GM12865 (cell line): ENCODE data around the gene RITA1.

ENCODE experiments used
- DNase-seq: peaks from one replicate; pipeline ENCODE4 v3.0.0; 2010; ENCODE audit warnings: low read depth
- H3K4me3 ChIP-seq: 2 replicates; pipeline ENCODE4 v1.5.1; 2011; ENCODE audit warnings: mild to moderate bottlenecking, low read depth, low read length, control low read depth
- TF ChIP-seq, protein P1 (sequence below): IDR thresholded peaks from 2 replicates; pipeline ENCODE4 v1.5.1; 2011; ENCODE audit warnings: low read length, control low read depth, low read depth, inconsistent platforms; ENCODE audit not compliant: insufficient read depth; ENCODE audit errors: missing control alignments

Gene RITA1

DNA sequence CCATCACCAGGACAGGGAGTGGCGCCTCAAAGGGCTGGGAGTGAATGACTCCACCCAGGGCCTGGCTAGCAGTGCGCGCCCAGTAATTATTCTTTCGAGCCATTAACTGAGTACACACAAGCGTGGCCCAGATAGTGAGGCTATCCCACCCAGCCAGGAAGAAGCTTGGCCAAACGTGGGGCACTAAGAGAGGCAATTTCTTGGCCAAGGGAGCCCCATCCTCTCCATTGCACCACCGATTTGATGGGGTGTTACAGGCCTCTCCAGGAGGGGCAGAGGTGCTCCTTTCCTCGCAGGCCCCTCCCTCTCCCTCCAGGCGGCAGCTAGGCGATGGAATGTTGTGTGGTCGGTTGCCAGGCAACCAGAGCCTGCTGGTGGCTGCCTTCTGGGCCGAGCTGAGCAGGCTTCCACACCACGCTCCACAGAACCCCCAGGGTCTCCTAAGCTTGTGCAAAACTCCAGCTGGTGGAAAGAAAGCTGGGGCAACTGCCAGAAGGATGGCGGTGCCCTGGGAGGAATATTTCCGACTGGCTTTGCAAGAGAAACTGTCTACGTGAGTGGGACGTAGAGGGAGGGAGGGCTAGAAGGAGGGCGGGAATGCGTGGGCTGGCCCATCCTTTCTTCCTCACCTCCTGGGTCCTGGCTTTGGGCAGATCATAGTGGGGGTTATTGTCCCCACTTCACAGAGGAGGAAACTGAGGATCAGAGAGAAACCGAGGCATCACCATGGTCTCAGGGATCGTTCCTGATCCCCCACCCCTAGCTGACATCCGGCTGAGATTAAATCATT is 36.0 kb upstream of the RITA1 start, which contains the start of gene CFAP73:
Gene CFAP73 (plus strand): TSS at position 364 of the 790 bp plus-strand sequence. CDS start 134 bp downstream, at position 498.
- TF ChIP-seq, protein P1, sequence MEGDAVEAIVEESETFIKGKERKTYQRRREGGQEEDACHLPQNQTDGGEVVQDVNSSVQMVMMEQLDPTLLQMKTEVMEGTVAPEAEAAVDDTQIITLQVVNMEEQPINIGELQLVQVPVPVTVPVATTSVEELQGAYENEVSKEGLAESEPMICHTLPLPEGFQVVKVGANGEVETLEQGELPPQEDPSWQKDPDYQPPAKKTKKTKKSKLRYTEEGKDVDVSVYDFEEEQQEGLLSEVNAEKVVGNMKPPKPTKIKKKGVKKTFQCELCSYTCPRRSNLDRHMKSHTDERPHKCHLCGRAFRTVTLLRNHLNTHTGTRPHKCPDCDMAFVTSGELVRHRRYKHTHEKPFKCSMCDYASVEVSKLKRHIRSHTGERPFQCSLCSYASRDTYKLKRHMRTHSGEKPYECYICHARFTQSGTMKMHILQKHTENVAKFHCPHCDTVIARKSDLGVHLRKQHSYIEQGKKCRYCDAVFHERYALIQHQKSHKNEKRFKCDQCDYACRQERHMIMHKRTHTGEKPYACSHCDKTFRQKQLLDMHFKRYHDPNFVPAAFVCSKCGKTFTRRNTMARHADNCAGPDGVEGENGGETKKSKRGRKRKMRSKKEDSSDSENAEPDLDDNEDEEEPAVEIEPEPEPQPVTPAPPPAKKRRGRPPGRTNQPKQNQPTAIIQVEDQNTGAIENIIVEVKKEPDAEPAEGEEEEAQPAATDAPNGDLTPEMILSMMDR = no peak
- DNase-seq = no peak
- no peak within 1 kb of the TSS for H3K4me3 ChIP-seq

DNA sequence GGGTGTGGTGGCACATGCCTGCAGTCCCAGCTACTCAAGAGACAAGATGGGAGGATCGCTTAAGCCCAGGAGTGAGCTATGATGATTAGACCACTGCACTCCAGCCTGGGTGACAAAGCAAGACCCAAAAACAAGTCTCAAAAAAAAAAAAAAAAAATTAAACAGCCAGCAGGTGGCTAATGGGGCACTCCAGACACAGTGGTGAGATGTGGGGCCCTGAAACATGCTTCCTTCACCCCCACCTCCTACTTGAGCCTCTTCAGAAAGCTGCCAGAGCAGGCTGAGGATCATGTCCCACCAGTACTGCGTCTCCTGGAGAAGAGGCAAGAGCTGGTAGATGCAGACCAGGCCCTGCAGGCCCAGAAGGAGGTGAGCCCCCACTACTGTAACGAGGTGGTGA is 33.9 kb upstream of the RITA1 start:
- no peak for DNase-seq
- TF ChIP-seq, protein P1 = no peak
- H3K4me3 ChIP-seq = no peak overlapping the region

DNA sequence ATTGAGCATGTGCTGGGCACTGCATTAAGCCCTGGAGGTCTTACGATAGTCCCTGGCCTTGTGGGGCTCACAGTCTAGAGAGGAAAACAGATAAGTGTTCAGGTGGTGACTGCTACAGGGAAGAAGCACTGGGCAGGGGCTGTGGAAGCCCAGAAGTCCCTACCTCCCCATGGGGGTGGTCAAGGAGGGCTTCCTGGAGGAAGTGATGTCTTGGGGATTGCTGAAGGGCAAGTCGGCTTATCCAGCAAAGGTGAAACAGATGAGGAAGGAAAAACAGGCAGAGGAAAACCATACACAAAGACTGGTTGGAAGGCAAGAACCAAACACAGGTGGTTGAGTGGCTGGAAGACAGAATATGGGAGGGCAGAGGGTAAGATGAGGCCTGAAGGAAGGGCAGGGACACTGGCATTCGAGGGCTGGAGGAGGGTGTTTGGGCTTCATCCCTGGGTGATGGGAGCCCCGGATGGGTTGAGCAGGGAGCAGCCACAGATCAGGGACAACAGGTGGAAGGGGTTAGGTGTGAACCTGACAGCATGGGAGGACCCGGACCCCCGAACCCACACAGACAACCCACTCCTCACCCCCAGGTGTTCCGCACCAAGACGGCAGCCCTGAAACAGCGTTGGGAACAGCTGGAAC is 33.2 kb upstream of the RITA1 start:
- H3K4me3 ChIP-seq = peak overlapping the region; percentile 39; the same call in 1 of the 2 replicates
- TF ChIP-seq, protein P1 = no peak
- DNase-seq = no peak

DNA sequence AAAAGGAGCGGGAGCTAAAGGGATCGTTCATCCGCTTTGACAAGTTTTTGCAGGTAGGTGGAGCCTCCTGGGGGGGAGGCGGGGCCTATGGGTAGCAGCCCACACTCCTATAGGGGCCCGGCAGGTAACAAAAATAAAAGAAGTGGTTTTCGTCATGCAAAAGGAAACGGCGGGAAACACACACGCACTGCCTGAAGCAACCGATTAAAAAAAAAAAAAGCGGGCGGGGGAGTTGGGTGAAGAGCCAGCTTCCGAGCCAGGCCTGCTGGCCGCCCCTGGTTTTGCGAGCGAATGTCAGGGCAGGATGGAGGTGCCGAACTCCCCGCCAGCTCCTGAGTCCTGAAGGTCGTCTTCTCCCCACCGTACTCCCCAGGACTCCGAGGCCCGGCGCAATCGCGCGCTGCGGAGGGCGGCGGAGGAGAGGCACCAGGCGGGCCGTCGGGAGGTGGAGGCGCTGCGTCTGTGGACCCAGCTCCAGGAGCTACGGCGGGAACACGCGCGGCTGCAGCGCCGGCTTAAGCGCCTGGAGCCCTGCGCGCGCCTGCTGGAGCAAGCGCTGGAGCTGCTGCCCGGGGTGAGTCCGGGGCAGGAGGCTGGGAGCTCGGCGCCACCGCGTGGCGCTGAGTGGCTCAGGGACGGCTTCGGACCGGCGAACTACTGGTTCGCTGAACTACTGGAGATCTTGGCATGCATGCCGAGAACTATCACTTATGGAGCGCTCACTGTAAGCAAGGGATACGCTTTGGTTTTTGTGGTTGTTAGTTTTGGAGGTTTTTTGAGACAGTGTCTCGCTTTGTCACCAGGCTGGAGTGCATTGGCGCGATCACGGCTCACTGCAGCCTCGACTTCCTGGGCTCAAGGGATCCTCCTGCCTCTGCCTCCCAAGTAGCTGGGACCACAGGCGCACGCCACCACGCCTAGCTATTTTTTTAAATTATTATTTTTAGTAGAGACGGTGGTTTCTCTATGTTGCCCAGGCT is 32.4 kb upstream of the RITA1 start:
- peak overlapping the region; percentile 39 for H3K4me3 ChIP-seq
- TF ChIP-seq, protein P1 = peak; percentile 54
- DNase-seq = peak; percentile 77

DNA sequence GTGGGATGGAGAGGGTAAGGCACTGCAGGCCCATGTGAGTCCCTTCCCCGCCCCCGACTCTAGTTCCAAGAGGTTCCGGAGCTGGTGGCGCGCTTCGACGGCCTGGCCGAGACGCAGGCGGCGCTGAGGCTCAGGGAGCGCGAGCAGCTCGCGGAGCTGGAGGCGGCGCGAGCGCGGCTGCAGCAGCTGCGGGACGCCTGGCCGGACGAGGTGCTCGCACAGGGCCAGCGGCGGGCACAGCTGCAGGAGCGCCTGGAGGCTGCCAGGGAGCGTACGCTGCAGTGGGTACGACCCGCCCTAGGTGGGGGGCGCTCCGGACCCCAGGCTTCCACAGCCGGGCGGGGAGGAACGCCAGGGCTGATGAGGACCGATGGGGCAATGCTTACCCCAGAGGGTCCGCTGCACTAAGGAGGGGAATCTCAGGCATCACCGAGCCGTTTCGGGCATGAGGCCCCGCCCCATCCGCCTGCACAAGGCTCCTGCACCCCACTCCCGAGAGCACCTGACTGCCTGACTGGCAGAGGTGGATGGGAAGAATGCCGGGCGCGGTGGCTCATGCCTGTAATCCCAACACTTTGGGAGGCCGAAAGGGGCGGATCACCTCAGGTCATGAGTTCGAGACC is 31.1 kb upstream of the RITA1 start:
- DNase-seq = no peak
- TF ChIP-seq, protein P1 = no peak
- H3K4me3 ChIP-seq = no peak overlapping the region

DNA sequence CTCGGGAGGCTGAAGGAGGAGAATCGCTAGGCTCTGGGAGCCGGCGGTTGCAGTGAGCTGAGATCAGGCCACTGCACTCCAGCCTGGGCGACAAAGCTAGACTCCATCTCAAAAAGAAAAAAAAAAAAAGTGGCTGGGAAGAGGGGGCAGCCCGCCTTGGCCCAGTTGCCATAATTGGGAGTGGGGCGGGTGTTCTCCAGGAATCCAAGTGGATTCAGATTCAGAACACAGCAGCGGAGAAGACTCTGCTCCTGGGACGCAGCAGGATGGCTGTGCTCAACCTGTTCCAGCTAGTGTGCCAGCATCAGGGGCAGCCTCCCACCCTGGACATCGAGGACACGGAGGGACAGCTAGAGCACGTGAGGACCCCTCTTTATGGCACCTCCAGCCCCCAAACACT is 30.5 kb upstream of the RITA1 start:
- no peak for DNase-seq
- TF ChIP-seq, protein P1 = no peak
- no peak overlapping the region for H3K4me3 ChIP-seq
